WERI-Rb-1 (cell line): Measurements from ENCODE around the gene SLC25A38.

Source experiments
- DNase-seq: peaks from one replicate; pipeline ENCODE4 v3.0.0-alpha.2; 2020
- H3K27ac ChIP-seq: fragments of 250-450 bp; sonication (Bioruptor Pico); 2 replicates; pipeline ENCODE4 v1.5.1; 2020; ENCODE audit warnings: mild to moderate bottlenecking, moderate library complexity
- H3K27me3 ChIP-seq: fragments of 250-450 bp; sonication (Bioruptor Pico); 2 replicates; pipeline ENCODE4 v1.5.1; 2021; ENCODE audit warnings: mild to moderate bottlenecking, low read depth, moderate library complexity; ENCODE audit not compliant: insufficient read depth, severe bottlenecking
- H3K36me3 ChIP-seq: fragments of 250-450 bp; sonication (Bioruptor Pico); 2 replicates; pipeline ENCODE4 v1.5.1; 2020; ENCODE audit warnings: mild to moderate bottlenecking, moderate library complexity
- H3K4me3 ChIP-seq: 2 replicates; pipeline ENCODE4 v1.5.1; 2011; ENCODE audit warnings: low read depth, mild to moderate bottlenecking, control low read depth, low read length
- H3K9me3 ChIP-seq: fragments of 250-450 bp; sonication (Bioruptor Pico); 2 replicates; pipeline ENCODE4 v1.5.1; 2021; ENCODE audit warnings: mild to moderate bottlenecking, moderate library complexity; ENCODE audit not compliant: severe bottlenecking
- TF ChIP-seq, protein P1 (sequence below): IDR thresholded peaks from 2 replicates; pipeline ENCODE4 v1.5.1; 2011; ENCODE audit warnings: low read depth, mild to moderate bottlenecking, control low read depth, inconsistent platforms, low read length

SLC25A38 gene

DNA sequence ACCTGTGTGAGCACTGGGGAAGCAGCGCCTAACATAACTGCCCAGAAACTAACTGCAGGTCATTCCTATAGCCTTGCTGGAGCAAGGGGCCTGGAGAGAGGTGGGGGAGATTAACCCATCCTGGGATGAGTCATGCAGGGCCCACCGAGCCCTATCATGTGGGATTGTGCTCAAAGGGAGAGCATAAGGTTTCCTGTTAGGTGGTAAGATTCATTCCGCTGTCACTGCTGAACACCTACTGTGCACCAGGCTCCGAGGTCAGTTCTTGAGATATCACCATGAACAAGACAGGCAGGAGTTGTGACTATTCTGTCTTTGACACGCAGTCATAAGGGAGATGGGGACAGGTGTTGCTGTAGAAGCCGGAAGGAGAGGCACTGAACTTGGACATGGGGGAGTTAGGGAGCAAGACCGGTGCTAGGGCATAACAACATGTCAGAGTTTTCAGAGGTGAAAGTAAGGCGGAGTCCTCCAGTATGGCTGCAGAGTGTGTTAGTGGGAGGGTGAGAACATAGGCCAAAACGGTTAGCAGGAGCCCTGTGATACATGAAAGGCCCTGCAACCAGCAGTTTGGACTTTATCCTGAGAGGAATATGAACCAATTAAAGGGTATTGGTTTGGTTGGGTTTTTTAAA lies 2.4 kb downstream of the SLC25A38 start:
- Histone ChIP-seq H3K36me3 (peaks cover 33% of the 10 kb centered on the region), H3K9me3 (no peaks in the 10 kb centered on the region), H3K27ac (no peak overlapping the region), H3K27me3 (no peaks in the 10 kb centered on the region), H3K4me3 (no peak overlapping the region)
- DNase-seq: no peak
- TF ChIP-seq, protein P1, sequence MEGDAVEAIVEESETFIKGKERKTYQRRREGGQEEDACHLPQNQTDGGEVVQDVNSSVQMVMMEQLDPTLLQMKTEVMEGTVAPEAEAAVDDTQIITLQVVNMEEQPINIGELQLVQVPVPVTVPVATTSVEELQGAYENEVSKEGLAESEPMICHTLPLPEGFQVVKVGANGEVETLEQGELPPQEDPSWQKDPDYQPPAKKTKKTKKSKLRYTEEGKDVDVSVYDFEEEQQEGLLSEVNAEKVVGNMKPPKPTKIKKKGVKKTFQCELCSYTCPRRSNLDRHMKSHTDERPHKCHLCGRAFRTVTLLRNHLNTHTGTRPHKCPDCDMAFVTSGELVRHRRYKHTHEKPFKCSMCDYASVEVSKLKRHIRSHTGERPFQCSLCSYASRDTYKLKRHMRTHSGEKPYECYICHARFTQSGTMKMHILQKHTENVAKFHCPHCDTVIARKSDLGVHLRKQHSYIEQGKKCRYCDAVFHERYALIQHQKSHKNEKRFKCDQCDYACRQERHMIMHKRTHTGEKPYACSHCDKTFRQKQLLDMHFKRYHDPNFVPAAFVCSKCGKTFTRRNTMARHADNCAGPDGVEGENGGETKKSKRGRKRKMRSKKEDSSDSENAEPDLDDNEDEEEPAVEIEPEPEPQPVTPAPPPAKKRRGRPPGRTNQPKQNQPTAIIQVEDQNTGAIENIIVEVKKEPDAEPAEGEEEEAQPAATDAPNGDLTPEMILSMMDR: no peak

DNA sequence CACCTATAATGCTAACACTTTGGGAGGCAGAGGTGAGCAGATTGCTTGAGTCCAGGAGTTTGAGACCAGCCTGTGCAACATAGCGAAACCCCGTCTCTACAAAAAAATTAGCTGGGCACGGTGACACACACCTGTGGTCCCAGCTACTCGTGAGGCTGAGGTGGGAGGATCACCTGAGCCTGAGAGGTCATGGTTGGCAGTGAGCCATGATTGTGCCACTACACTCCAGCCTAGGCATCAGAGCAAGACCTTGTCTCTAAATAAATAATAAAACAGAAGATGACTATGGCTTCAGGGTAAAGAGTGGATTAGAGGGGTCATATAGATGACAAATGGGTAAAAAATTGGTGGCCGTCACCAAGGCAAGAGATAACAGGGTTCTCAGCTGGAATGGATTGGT lies 3.1 kb downstream of the SLC25A38 start:
- Histone ChIP-seq H3K27me3 (no peaks in the 10 kb centered on the region), H3K4me3 (no peak overlapping the region), H3K27ac (no peak overlapping the region), H3K36me3 (peaks cover 41% of the 10 kb centered on the region), H3K9me3 (no peaks in the 10 kb centered on the region)
- TF ChIP-seq, protein P1: no peak
- DNase-seq: no peak

DNA sequence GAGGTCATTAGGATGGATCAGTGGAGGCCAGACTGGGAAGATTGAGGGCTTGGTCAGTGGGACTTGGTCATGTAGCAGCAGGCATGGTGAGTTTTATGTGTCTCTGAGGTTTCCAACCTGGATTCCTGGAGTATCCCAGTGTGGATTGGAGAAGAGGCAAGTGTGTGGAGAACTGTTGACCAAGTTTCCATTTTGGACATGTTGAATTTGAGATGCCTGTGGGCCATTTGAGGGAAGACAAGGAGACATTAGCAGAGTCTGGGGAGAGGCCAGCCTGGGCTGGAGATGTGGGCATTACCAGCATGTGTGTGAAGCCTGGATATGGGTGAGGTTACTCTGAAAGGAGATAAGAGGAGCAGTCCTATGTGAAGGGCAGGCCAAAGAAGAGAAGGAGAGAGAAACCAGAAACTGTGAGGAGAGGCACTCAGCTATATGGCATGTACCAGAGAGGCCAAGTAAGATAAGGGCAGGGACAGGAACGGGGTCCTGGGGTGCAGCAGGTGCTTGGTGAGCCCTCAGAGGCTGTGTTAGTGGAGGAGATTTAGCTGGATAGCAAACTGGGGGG lies 4.3 kb downstream of the SLC25A38 start:
- peaks cover 49% of the 10 kb centered on the region for H3K36me3 ChIP-seq
- TF ChIP-seq, protein P1: no peak
- no peak overlapping the region for H3K4me3 ChIP-seq
- H3K27me3 ChIP-seq: no peaks in the 10 kb centered on the region
- DNase-seq: no peak
- H3K27ac ChIP-seq: no peak overlapping the region
- no peaks in the 10 kb centered on the region for H3K9me3 ChIP-seq

DNA sequence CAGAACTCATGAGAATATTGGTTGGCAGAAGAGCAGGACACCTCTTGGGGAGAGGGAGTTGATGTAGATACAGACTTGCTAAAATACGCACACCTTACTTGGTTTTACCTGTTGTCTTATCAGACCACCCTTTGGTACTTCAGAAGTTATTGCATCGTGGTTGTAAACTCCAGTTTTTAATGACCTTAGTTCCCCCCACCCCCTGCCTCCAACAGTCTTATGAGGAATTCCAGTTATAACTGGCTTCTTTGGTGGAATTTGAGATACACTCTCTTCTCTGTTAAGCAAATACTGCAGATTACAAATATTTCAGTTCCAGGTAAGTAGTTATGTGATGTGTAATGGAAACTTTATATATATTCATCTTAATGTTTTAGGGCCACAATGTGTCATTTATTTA lies 5.0 kb downstream of the SLC25A38 start:
- Histone ChIP-seq H3K27ac (no peak overlapping the region), H3K27me3 (no peaks in the 10 kb centered on the region), H3K4me3 (no peak overlapping the region), H3K9me3 (no peaks in the 10 kb centered on the region), H3K36me3 (peaks cover 56% of the 10 kb centered on the region)
- DNase-seq: no peak
- TF ChIP-seq, protein P1: no peak

DNA sequence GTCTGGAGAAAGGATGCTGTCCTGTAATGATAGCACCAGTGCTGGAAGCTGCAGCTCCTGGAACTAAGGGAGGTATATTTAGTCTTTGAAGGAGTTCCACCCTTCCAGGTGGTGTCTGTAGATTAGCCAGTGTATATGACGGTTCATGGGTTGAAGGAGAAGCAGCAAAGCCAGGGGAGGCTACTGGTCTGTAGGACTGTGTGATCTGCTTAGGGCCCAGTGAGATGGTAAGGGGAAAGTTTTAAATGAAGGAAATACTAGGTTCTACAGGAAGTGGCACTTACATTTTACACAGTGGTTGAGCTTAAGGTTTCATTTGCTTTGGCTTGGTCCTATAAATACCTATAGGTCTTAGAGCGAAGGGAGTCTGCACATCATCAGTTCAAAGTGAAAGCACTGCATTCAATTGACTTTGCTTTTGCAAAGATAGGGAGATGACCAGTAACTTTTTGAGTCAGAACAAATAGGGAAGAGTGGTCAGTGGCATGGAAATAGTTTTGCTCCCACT lies 5.6 kb downstream of the SLC25A38 start:
- Histone ChIP-seq H3K9me3 (no peaks in the 10 kb centered on the region), H3K36me3 (peaks cover 62% of the 10 kb centered on the region), H3K27ac (no peak overlapping the region), H3K4me3 (no peak overlapping the region), H3K27me3 (no peaks in the 10 kb centered on the region)
- no peak for DNase-seq
- TF ChIP-seq, protein P1: no peak
